NCI-H1092 treated with DMSO at 0.1 percent for 48 hours (cell line): ENCODE data around the gene NDUFB11.

Experiments used
- DNase-seq: peaks from one replicate; lab custom pipeline; 2025; lab: John Stamatoyannopoulos, UW

Gene NDUFB11

DNA sequence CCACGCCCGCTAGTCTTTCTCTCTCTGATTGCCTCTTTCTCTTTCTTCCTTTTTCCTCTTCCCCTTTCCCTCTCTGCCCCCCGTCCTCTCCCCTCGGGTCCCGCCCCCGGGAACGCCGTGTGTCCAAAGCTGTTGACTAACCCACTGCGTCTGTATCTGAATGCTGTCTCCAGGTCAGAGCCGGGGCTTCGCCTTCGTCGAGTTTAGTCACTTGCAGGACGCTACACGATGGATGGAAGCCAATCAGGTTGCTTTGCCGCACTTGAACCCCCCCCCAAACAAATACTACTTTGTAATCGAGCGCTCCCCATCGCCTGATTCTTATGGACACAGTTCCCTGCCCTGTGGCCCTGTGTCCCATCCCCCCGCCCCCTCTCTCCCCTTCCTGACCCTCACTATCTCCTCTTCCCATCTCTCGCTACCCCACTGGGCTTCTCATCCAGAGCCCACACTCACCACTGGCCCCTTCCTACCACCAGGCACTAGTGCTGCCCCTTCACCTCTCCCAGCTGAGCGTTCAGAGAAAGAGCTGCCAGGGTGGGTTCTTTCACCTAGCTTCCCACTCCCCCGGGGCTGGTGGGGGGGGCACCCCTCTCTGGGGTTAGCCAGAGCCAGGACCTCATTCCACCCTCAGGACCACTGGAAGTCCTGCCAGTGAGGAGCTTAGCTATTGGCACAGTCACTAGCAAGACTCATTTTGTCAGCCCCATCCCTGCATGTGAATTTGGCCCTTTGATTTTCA, 30.5 kb upstream of the NDUFB11 start:
- DNase-seq: no peak

DNA sequence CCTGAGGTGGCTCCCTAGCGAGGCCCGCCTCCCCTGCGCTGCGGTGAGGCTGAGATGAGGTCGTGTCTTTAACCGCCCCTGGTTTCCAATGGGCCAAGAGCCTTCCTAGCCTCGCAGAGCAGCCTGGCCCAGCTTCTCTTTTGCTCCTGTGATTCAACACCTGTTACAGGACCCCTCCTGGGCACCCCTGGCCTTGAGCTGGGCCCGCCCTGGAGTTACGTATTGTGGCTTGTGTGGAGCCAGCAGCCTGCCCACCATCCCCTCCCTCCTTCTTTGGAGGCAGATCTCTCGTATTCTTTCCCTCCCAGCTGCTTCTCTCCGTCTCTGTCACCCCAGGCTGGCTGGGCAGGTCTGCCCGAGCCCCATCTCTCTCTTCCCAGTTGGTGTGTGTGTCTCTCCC, 29.9 kb upstream of the NDUFB11 start:
- DNase-seq: no peak

DNA sequence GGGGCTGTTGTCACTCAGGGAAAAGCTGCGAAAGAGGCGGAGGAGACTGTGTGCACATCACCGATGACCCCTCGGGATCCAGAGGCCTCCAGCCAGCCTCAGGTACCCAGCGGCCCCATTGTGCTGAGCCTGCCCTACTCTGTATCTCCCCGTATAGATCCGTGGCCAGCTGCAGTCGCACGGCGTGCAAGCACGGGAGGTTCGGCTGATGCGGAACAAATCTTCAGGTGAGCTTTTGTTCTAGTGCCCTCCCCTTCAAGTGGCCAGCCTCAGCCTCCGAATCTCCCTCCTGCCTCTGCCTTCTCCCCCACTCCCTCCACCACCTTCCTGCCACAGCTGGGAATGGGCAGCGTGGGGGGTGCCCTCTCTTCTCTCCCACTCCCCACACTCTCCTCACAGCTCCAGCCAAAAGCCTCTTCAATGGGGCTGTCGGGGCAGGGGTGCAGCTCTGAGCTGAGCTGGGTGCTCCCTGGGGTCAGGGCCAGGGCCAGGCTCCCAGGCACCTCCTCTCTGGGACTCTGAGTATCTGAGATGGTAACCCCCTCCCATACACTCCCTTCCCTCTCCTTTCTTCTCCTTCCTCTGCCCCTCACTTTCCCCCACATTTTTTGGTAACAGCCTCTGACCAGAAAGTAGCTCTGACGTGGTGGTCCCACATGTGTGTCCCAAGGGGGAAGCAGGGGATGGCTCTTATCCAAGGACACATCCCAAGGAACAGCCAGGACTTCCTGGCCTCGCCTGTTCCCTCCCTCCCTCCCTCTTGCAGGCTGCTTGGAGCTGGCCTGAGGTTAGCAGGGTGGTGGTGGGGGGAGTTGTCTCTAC, 28.7 kb upstream of the NDUFB11 start:
- no peak for DNase-seq

DNA sequence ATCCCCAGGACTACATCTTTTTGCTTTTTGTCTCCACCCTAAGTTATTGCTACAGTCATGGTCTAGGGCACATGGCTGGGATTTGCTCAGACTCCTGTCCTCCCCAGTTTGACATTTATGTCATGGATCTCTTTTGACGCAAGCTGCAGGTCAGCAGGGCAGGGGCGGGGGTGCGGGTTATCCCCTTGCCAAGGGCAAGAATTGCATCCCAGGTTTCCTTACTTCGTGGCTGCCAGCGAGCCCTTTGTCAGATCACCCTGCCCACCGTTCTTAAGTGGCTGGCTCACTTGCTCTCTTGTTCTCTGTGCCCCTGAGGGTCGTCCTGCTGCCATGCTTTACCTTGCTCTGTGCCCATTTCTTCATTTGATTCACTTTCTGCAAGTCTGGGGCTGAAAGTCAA, 28.0 kb upstream of the NDUFB11 start:
- DNase-seq: no peak

DNA sequence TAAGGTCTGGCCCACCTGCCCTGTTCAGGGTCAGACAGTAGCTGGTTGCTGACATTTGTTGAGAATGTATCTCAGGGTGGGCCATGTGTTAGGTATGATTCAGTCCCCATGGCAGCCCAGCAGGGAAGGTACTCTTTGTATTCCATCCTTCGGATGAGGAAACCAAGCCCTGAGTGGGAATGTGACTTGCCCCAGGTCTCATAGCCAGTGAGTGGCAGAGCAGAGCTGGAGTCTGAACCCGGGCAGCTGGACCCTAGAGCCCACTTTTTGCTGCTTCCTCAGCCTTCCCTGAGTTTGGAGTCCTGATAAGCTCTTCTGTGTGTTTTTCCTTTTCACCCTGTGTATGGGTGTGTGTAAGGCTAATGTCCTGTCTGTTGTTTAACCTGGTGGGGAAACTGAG, 27.5 kb upstream of the NDUFB11 start:
- no peak for DNase-seq

DNA sequence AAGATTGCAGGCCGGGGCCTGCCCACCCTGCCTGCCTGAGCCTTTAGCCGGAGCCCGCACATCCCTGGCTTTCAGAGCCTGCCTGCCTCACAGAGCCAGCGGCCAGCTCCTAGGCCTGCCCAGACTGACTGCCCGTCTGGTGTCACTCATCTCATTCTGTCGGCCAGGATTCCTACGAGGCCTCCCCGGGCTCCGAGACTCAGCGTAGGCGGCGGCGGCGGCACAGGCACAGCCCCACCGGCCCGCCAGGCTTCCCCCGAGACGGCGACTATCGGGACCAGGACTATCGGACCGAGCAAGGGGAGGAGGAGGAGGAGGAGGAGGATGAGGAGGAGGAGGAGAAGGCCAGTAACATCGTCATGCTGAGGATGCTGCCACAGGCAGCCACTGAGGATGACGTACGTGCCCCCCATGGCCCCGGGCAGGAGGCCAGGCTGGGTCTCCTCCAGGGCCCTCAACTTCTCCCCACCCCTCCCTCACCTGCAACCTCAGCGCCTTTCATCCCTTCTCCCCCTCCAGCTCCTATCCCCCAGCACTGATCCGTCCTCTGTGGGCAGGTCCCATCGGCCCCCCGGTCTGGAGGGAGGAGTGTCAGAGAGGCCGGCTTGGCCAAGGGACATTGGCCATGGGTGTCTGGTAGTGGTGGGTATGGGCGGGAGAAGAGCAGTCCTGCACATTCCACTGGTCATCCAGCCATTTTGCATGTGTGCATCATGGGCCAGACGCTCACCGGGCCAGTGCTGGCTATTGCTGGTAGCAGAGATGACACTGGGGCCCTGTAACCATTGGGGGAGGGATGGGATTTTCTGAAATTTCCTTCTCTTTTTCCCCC, 26.6 kb upstream of the NDUFB11 start:
- no peak for DNase-seq

DNA sequence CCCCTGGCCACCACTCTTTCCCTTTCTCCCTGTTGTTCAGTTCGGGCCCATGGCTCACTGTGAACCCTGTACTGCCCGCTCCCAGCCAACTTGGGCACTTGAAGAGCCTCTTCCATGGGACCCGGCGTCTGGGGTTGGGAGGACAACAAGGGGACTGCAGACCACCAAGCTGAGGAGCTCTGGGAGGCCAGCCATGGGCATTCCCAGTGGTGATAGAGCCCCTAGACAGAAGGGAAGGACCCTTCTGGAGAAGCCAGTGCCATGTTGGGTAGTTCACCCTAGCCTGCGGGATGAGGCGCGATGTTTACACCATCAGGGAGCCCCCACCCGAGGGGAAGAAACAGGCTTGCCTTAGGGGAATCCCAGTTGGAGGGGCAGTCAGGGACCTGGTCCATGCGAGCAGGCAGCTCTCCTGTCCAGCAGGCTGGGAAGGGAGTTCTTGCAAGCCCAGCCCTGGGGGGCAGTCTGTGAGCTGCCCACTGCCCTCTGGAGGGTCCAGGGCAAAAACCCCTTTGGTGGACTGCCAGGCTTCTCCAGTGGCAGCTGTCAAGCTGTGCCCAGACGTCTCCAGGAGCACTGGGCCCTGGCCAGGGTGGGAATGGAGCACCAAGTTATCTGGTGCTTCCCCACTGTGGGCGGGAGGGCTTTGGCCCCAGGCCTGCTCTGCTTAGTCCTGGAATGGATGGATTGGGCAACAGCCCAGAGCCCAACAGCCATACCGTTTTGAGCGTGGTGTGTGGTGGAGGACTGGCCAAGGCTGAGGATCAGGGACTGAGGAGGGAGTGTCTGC, 25.4 kb upstream of the NDUFB11 start:
- no peak for DNase-seq

DNA sequence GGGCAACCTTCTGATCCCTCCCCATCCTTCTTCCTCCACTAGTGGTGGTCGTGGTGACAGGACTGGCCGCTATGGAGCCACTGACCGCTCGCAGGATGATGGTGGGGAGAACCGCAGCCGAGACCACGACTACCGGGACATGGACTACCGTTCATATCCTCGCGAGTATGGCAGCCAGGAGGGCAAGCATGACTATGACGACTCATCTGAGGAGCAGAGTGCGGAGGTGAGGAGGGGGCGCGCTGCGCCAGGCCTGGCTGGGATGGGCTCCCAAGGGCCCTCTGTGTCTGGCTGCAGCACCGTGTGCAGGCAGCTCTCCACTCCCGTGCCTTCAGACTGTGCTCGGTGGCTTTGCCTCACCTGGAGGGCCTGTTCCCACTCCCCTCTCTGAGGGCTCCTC, 24.8 kb upstream of the NDUFB11 start:
- DNase-seq: no peak

DNA sequence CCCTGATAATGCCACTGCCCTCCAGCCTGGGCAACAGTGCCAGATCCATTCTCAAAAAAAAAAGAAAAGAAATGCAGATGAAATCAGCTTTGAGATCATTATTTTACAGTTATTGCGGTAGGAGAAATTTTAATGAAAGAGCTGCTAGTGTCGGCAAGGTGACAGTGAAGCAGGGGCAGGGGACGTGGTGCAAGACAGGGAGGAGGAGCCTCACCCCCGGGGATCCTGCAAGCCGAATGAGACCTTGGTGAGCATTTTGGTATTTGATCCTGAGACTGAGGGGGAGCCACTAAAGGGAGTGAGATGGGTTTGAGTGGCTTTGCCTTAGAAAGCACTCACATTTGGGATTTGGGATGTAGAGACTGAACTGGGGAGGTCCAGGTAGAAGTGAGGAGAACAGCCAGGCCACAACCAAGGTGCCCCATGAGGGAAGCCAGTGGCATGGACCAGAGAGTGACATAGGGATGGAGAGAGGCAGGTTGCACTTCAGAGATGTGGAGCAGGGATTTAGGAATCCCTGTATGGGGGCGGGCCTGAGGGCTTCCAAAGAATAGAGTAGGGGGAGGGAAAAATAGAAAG, 24.1 kb upstream of the NDUFB11 start:
- DNase-seq: no peak

DNA sequence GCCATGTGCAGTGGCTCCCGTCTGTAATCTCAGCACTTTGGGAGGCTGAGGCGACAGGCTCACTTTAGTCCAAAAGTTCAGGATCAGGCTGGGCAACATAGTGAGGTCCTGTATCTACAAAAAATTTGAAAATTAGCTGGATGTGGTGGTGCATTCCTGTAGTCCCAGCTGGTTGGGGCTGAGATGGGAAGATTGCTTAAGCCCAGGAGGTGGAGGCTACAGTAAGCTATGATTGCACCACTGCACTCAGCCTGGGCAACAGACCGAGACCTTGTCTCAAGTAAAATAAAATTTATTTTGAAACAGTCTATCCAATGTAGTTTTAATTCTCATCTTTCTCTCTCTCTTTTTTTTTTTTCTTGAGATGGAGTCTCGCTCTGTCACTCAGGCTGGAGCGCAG, 21.6 kb upstream of the NDUFB11 start:
- DNase-seq: no peak

DNA sequence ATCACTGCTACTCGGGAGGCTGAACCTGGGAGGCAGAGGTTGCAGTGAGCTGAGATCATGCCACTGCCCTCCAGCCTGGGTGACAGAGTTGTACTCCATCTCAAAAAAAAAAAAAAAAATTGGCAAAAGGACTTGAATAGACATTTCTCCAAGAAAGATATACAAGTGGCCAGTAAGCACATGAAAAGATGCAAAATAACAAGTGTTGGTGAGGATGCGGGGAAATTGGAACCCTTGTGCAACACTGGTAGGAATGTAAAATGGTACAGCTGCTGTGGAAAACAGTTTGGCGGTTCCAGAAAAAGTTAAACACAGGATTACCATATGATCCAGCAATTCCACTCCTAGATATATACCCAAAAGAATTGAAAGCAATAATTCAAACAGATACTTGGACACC, 19.9 kb upstream of the NDUFB11 start:
- DNase-seq: no peak

DNA sequence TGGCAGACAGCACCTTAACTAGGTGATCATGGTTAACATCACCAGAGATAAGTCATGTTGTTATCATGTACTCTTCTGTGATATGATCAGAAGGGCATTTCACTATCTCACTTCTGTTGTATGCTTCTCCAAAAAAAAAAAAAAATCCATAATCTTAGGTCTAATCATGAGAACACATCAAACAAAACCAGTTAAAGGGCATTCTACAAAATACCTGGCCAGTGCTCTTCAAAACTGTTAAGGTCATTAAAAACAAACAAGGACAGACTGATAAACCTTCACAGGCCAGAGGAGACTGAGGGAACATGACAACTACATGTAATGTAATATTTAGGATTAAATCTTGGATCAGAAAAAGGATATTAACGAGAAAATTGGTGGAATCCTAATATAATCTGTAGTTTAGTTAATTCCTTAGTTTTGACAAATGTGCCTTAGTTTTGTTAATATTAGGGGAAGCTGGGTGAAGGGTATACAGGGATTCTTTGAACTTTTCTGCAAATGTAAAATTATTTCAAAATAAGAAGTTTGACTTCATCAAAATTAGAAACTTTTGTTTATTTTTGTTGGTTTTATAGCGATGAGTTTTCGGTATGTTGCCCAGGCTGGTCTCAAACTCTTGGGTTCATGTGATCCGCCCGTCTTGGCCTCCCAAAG, 18.6 kb upstream of the NDUFB11 start:
- DNase-seq: no peak

DNA sequence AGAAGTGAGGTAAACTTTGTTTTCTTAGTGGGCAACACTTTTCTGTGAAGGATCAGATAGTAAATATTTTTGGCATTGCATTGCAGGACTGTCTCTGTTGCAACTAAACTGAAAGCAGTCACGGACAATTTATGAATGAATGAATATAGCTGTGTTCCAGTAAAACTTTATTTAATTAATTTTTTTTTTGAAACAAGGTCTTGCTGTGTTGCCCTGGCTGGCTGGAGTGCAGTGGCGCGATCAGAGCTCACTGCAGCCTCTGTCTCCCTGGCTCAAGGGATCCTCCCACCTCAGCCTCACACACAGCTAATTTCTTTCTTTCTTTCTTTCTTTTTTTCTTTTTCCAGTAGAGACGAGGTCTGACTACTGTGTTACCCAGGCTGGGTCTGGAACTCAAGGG, 16.3 kb upstream of the NDUFB11 start:
- DNase-seq: no peak

DNA sequence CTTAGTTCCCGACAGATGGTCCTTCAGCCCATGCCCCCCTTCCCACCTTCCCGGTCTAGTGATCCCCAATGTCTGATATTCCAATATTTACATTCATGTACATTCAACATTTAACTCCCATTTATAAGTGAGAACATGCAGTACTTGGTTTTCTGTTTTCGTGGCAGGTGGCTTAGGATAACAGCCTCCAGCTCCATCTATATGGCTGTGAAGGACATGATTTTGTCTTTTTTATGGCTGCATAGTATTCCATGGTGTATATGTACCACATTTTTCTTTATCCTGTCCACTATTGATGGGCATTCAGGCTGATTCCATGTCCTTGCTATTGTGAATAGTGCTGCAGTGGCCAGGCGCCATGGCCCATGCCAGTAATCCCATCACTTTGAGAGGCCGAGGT, 14.3 kb upstream of the NDUFB11 start:
- no peak for DNase-seq

DNA sequence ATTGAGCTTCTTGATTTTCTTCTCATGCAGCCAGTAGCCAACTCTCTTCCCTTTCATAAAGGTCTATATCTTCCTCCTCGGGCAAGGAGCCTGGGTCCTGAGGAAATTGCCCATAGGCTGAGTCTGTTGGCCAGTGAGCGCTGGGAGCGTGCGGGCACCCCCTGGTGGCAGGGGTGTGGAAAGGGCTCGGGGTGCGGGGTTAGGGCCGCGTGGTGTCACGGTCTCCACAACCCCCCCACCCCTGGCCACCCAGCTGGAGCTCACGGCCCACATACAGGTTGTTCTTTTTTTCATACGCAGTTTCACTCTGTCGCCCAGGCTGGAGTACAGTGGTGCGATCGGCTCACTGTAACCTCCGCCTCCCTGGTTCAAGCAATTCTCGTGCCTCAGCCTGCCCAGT, 13.6 kb upstream of the NDUFB11 start:
- DNase-seq: no peak

DNA sequence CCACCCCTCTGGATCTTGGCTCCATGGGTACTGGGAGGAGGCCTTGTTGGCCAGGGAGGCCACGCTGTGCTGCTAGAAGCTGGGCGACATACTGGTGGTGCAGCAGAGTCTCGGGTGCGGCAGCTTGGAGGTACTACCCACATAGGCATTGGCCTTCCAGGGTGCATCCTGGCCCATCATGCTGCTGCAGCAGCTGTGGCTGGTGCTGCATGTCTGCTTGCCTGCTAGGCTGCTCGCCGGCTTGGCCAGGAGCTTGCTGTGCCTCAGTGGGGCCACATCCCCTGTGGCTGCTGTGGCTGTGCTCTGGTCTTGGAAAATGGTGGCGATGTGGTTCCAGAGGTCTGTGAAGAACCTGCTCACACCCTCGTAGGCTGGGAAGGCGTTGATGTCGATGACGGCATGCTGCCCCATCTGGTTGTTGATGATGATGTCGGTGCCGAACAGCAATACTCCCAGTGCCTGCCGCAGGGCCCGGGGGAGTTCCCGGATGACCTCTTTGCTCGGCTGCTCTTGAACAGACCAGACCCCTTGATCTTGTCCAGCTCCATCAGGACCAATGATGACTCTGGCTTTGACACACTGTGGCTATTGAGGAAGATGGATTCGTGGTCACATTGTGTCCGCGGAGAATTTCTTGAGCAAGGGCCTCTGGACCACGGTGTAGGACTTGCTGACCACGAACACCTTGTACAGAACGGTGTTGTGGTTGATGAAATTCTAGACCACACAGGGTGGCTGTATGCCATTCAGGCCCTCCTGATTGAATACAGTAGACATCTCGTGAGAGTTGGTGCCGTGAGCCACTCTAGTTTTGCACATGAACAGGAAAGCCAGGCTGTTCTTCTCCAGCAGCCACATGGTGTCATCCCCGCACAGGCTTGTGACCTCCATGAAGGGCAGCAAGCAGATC, 12.4 kb upstream of the NDUFB11 start:
- DNase-seq: no peak

DNA sequence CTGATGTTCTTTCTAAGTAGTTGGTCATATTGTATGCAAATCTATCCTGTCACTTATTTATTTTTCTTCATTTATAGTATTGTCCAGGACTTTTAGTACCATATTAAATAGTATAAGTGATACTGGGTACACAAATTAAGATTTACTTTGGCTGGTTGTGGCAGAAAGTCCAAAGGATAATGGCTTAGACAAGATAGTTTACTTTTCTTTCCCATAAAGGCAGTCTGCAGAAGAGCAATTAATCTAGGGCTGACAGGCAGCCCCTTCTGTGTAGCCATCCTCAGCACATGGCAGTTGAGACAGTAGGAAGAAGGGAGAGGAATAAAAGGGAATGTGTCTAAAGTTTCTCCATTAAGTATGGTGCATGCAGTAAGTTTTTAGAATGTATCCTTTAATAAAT, 6.9 kb upstream of the NDUFB11 start:
- no peak for DNase-seq

DNA sequence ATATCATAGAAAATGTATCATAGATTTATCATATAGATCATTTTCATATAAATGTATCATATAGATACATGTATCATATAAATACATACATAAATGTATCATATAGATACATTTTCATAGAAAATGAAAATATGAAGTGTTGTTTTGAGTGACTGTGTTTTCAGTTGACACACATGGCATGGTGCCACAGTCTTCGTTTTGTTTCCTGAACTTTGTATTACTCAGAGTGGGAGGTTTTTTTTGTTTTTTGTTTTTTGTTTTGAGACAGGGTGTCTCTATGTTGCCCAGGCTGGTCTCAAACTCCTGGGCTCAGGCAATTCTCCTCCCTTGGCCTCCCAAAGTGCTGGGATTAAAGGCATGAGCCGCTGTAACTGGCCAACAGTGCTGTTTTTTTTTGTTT, 4.4 kb upstream of the NDUFB11 start:
- no peak for DNase-seq

DNA sequence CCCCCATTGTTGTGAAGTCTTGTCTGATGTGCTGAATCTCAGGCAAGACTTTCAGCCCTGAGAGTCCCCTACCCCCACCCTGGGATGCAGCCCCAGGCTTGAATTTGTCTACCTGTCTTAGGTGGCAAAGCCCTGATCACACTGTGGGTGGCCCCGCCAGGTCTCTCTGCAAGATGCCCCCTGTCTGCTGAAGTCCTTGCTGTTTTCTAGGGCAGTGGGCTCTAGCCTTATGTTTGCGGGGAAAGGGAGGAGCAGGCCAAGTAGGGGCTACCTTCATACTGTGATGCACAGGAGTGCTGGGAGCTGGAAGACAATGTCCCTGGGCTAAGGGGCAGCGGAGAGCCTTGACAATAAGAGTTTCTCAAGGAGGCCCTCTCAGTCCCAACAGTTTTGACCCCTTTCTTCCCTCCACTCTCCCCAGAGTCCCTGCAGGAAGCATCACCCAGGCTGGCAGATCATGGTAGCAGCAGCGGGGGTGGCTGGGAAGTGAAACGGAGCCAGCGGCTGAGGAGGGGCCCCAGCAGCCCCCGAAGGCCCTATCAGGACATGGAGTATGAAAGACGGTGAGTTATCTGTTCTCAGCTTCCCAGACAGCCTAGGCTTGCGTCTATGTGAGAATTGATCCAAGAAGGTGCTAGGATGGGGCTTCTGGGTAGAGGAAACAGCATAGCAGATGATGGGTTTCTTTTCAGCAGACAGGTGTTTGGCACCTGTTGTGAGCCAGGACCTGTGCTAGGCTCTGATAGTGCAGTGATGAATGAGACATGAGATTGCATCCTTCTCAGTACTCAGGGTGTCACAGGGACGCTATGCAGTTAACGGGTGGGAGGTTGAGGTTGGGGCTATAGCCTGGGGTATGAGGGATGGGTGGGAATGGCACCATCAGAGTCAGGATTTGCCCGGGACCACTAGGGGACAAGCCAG, 2.7 kb upstream of the NDUFB11 start:
- no peak for DNase-seq
